ENCODE measurements around the gene RABIF.
"Not testable (repeated sequence)": the region's sequence is repeated elsewhere in the genome, so short reads cannot be mapped to it uniquely, and the experiment has no call there.

Gene RABIF

DNA sequence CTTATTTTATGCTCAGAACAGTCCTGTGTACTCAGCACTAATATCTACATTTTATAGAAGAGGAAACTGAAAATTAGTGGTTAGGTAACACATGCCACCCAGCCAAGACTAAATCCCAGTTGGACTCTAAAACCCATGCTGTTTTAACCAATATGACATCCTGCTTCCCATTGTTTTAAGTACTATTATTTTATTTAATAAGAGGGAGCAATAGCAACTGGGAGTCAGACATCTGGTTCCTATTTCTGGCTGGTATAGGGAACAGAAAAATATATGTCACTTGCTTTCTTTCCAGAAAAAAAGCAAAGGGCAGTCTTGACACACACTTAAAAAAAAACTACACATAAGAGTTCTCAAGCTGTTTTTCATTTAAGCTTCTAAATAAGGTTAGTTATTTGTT lies 26.2 kb upstream of the RABIF start:
- H3K36me3 ChIP-seq (ENCODE audit: control insufficient read depth in 2 of 2, insufficient read depth in 2 of 2, low read length in 2 of 2) = peaks cover 50 to 76% of the 10 kb centered on the region in 2 donors
- no peaks in the 10 kb centered on the region for H3K9me3 ChIP-seq (ENCODE audit: control insufficient read depth in 2 of 2, low read length in 2 of 2)
- no peaks in the 10 kb centered on the region for H3K27me3 ChIP-seq (ENCODE audit: control insufficient read depth in 2 of 2, insufficient read depth in 2 of 2, low read length in 2 of 2)
- H3K9ac ChIP-seq (ENCODE audit: low read depth in 1 of 2, low read length in 2 of 2) = no peak overlapping the region
- peaks cover 0 to 3% of the 10 kb centered on the region in 2 donors for H3K4me1 ChIP-seq (ENCODE audit: control insufficient read depth in 2 of 2, insufficient read depth in 2 of 2, low read length in 2 of 2)
- no peak overlapping the region for H3K4me3 ChIP-seq (ENCODE audit: low read length in 2 of 2)
- H3K27ac ChIP-seq (ENCODE audit: low read depth in 2 of 2, low read length in 2 of 2) = no peak overlapping the region

GRCh38 chr1:202912476-202912875 lies 23.5 kb upstream of the RABIF start:
- H3K9ac ChIP-seq (ENCODE audit: low read depth in 1 of 2, low read length in 2 of 2); H3K27ac ChIP-seq (ENCODE audit: low read depth in 2 of 2, low read length in 2 of 2); H3K4me1 ChIP-seq (ENCODE audit: control insufficient read depth in 2 of 2, insufficient read depth in 2 of 2, low read length in 2 of 2); H3K4me3 ChIP-seq (ENCODE audit: low read length in 2 of 2); H3K9me3 ChIP-seq (ENCODE audit: control insufficient read depth in 2 of 2, low read length in 2 of 2); H3K27me3 ChIP-seq (ENCODE audit: control insufficient read depth in 2 of 2, insufficient read depth in 2 of 2, low read length in 2 of 2): not testable (repeated sequence)
- peaks cover 60 to 77% of the 10 kb centered on the region in 2 donors for H3K36me3 ChIP-seq (ENCODE audit: control insufficient read depth in 2 of 2, insufficient read depth in 2 of 2, low read length in 2 of 2)

DNA sequence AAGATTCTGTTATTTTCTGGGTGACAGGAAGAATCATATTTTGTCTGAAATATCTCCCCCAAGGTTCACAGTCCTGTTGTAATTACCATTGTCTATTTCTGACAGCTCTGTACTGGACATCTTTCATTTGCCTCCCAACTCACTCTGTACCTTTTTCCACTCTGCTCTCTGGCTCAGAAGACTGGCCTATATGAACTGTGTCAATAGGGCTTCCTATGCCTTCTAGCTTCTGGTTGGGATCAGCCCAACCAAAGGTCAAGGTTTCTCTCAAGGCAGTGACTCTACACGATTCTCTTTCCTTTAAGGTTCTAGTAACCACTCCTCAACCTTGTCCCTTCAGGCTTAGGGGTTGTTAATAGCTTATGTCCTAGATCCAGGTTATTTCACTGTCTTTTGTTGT lies 20.5 kb upstream of the RABIF start:
- no peaks in the 10 kb centered on the region for H3K4me1 ChIP-seq (ENCODE audit: control insufficient read depth in 2 of 2, insufficient read depth in 2 of 2, low read length in 2 of 2)
- no peak overlapping the region for H3K9ac ChIP-seq (ENCODE audit: low read depth in 1 of 2, low read length in 2 of 2)
- H3K36me3 ChIP-seq (ENCODE audit: control insufficient read depth in 2 of 2, insufficient read depth in 2 of 2, low read length in 2 of 2) = peaks cover 38 to 65% of the 10 kb centered on the region in 2 donors
- H3K4me3 ChIP-seq (ENCODE audit: low read length in 2 of 2) = no peak overlapping the region
- no peaks in the 10 kb centered on the region for H3K27me3 ChIP-seq (ENCODE audit: control insufficient read depth in 2 of 2, insufficient read depth in 2 of 2, low read length in 2 of 2)
- no peaks in the 10 kb centered on the region for H3K9me3 ChIP-seq (ENCODE audit: control insufficient read depth in 2 of 2, low read length in 2 of 2)
- H3K27ac ChIP-seq (ENCODE audit: low read depth in 2 of 2, low read length in 2 of 2) = no peak overlapping the region

GRCh38 chr1:202908998-202909397 lies 20.0 kb upstream of the RABIF start:
- Histone ChIP-seq H3K9me3 (ENCODE audit: control insufficient read depth in 2 of 2, low read length in 2 of 2) (no peaks in the 10 kb centered on the region), H3K9ac (ENCODE audit: low read depth in 1 of 2, low read length in 2 of 2) (no peak overlapping the region), H3K4me3 (ENCODE audit: low read length in 2 of 2) (no peak overlapping the region), H3K27me3 (ENCODE audit: control insufficient read depth in 2 of 2, insufficient read depth in 2 of 2, low read length in 2 of 2) (no peaks in the 10 kb centered on the region), H3K36me3 (ENCODE audit: control insufficient read depth in 2 of 2, insufficient read depth in 2 of 2, low read length in 2 of 2) (peaks cover 35 to 66% of the 10 kb centered on the region in 2 donors), H3K27ac (ENCODE audit: low read depth in 2 of 2, low read length in 2 of 2) (no peak overlapping the region), H3K4me1 (ENCODE audit: control insufficient read depth in 2 of 2, insufficient read depth in 2 of 2, low read length in 2 of 2) (no peaks in the 10 kb centered on the region)

DNA sequence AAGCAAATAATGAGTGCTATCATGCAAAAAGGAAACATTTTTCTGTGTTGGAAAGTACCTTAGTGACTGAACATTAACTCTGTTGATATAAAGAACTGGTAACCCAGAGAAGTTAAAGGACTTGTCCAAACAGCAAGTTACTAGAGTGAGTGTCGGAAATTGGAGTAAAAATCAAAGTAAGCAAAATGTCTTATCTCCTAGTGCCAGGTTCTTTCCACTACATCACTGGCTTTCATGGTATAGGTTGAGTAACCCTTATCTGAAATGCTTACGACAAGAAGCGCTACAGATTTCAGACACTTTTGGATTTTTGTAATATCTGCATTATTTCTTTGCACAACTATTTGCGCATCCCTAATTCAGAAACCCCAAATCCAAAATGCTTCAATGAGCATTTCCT lies 16.4 kb upstream of the RABIF start:
- Histone ChIP-seq H3K27ac (ENCODE audit: low read depth in 2 of 2, low read length in 2 of 2) (no peak overlapping the region), H3K27me3 (ENCODE audit: control insufficient read depth in 2 of 2, insufficient read depth in 2 of 2, low read length in 2 of 2) (no peaks in the 10 kb centered on the region), H3K36me3 (ENCODE audit: control insufficient read depth in 2 of 2, insufficient read depth in 2 of 2, low read length in 2 of 2) (peaks cover 17 to 41% of the 10 kb centered on the region in 2 donors), H3K9ac (ENCODE audit: low read depth in 1 of 2, low read length in 2 of 2) (no peak overlapping the region), H3K4me3 (ENCODE audit: low read length in 2 of 2) (no peak overlapping the region), H3K4me1 (ENCODE audit: control insufficient read depth in 2 of 2, insufficient read depth in 2 of 2, low read length in 2 of 2) (no peaks in the 10 kb centered on the region), H3K9me3 (ENCODE audit: control insufficient read depth in 2 of 2, low read length in 2 of 2) (no peaks in the 10 kb centered on the region)

GRCh38 chr1:202903808-202904207 lies 14.9 kb upstream of the RABIF start:
- not testable (repeated sequence) for H3K4me3 ChIP-seq (ENCODE audit: low read length in 2 of 2); H3K4me1 ChIP-seq (ENCODE audit: control insufficient read depth in 2 of 2, insufficient read depth in 2 of 2, low read length in 2 of 2); H3K27ac ChIP-seq (ENCODE audit: low read depth in 2 of 2, low read length in 2 of 2); H3K9me3 ChIP-seq (ENCODE audit: control insufficient read depth in 2 of 2, low read length in 2 of 2); H3K27me3 ChIP-seq (ENCODE audit: control insufficient read depth in 2 of 2, insufficient read depth in 2 of 2, low read length in 2 of 2); H3K9ac ChIP-seq (ENCODE audit: low read depth in 1 of 2, low read length in 2 of 2)
- H3K36me3 ChIP-seq (ENCODE audit: control insufficient read depth in 2 of 2, insufficient read depth in 2 of 2, low read length in 2 of 2) = peaks cover 10 to 37% of the 10 kb centered on the region in 2 donors

DNA sequence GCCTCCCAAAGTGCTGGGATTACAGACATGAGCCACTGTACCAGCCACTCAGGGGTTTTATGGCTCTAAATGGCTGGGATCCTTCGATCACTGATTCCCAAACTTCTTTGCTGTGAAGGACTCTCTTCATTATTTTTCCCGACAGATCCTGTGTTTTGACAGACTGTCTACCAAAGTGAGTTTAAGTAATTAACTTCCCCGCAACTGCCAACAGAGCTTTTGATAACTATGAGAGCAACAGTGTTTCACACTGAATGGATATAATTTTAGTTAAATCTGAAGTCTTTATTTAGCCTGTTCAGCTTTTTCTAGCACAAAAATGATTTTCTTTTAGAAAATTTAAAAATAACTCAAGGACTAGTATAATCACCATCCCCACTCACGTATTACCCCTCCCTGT lies 12.6 kb upstream of the RABIF start:
- no peaks in the 10 kb centered on the region for H3K4me1 ChIP-seq (ENCODE audit: control insufficient read depth in 2 of 2, insufficient read depth in 2 of 2, low read length in 2 of 2)
- H3K36me3 ChIP-seq (ENCODE audit: control insufficient read depth in 2 of 2, insufficient read depth in 2 of 2, low read length in 2 of 2) = peaks cover 12 to 36% of the 10 kb centered on the region in 2 donors
- no peaks in the 10 kb centered on the region for H3K27me3 ChIP-seq (ENCODE audit: control insufficient read depth in 2 of 2, insufficient read depth in 2 of 2, low read length in 2 of 2)
- H3K27ac ChIP-seq (ENCODE audit: low read depth in 2 of 2, low read length in 2 of 2) = no peak overlapping the region
- no peaks in the 10 kb centered on the region for H3K9me3 ChIP-seq (ENCODE audit: control insufficient read depth in 2 of 2, low read length in 2 of 2)
- H3K4me3 ChIP-seq (ENCODE audit: low read length in 2 of 2) = no peak overlapping the region
- H3K9ac ChIP-seq (ENCODE audit: low read depth in 1 of 2, low read length in 2 of 2) = no peak overlapping the region

DNA sequence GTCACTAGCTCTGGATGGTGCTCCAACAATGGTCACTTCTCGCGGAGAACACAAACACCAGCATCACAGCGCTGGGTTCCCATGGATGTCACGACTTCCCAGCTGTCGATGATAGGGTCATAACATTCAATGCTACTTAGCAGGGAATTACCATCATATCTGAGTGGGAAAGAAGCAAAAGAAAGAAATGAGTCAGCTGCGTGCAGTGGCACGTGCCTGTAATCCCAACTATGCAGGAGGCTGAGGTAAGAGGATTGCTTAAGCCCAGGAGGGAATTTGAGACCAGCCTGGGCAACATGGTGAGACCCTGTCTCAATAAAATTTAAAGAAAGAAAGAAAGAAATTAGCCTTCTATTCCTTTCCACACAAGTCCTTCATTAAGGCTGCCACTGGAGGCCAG lies 3.6 kb upstream of the RABIF start:
- H3K4me3 ChIP-seq (ENCODE audit: low read length in 2 of 2) = no peak overlapping the region
- H3K27ac ChIP-seq (ENCODE audit: low read depth in 2 of 2, low read length in 2 of 2) = no peak overlapping the region
- no peak overlapping the region for H3K9ac ChIP-seq (ENCODE audit: low read depth in 1 of 2, low read length in 2 of 2)
- H3K9me3 ChIP-seq (ENCODE audit: control insufficient read depth in 2 of 2, low read length in 2 of 2) = no peaks in the 10 kb centered on the region
- H3K27me3 ChIP-seq (ENCODE audit: control insufficient read depth in 2 of 2, insufficient read depth in 2 of 2, low read length in 2 of 2) = no peaks in the 10 kb centered on the region
- peaks cover 48 to 54% of the 10 kb centered on the region in 2 donors for H3K36me3 ChIP-seq (ENCODE audit: control insufficient read depth in 2 of 2, insufficient read depth in 2 of 2, low read length in 2 of 2)
- H3K4me1 ChIP-seq (ENCODE audit: control insufficient read depth in 2 of 2, insufficient read depth in 2 of 2, low read length in 2 of 2) = peaks cover 8 to 11% of the 10 kb centered on the region in 2 donors

GRCh38 chr1:202890392-202890791 lies 1.4 kb upstream of the RABIF start:
- Histone ChIP-seq H3K27me3 (ENCODE audit: control insufficient read depth in 2 of 2, insufficient read depth in 2 of 2, low read length in 2 of 2) (no peaks in the 10 kb centered on the region), H3K9me3 (ENCODE audit: control insufficient read depth in 2 of 2, low read length in 2 of 2) (no peaks in the 10 kb centered on the region), H3K4me1 (ENCODE audit: control insufficient read depth in 2 of 2, insufficient read depth in 2 of 2, low read length in 2 of 2) (peaks cover 8 to 11% of the 10 kb centered on the region in 2 donors), H3K27ac (ENCODE audit: low read depth in 2 of 2, low read length in 2 of 2) (no peak overlapping the region), H3K36me3 (ENCODE audit: control insufficient read depth in 2 of 2, insufficient read depth in 2 of 2, low read length in 2 of 2) (peaks cover 35 to 36% of the 10 kb centered on the region in 2 donors), H3K9ac (ENCODE audit: low read depth in 1 of 2, low read length in 2 of 2) (no peak overlapping the region), H3K4me3 (ENCODE audit: low read length in 2 of 2) (no peak overlapping the region)

GRCh38 chr1:202888221-202888530 lies 773 bp downstream of the RABIF start:
- H3K9ac ChIP-seq (ENCODE audit: low read depth in 1 of 2, low read length in 2 of 2) = peak overlapping the region; percentile 91 to 94
- H3K36me3 ChIP-seq (ENCODE audit: control insufficient read depth in 2 of 2, insufficient read depth in 2 of 2, low read length in 2 of 2) = peaks cover 17 to 26% of the 10 kb centered on the region in 2 donors

GRCh38 chr1:202880961-202881460 lies 7.9 kb downstream of the RABIF start:
- no peak overlapping the region for H3K27ac ChIP-seq (ENCODE audit: low read depth in 2 of 2, low read length in 2 of 2)
- H3K36me3 ChIP-seq (ENCODE audit: control insufficient read depth in 2 of 2, insufficient read depth in 2 of 2, low read length in 2 of 2) = peaks cover 12 to 21% of the 10 kb centered on the region in 2 donors
- no peaks in the 10 kb centered on the region for H3K27me3 ChIP-seq (ENCODE audit: control insufficient read depth in 2 of 2, insufficient read depth in 2 of 2, low read length in 2 of 2)
- peaks cover 3 to 6% of the 10 kb centered on the region in 2 donors for H3K4me1 ChIP-seq (ENCODE audit: control insufficient read depth in 2 of 2, insufficient read depth in 2 of 2, low read length in 2 of 2)
- H3K4me3 ChIP-seq (ENCODE audit: low read length in 2 of 2) = no peak overlapping the region
- H3K9ac ChIP-seq (ENCODE audit: low read depth in 1 of 2, low read length in 2 of 2) = no peak overlapping the region
- no peaks in the 10 kb centered on the region for H3K9me3 ChIP-seq (ENCODE audit: control insufficient read depth in 2 of 2, low read length in 2 of 2)

More at GRCh38 chr1:202888221-202888530, 773 bp downstream of the RABIF start:
- Histone ChIP-seq H3K27ac (ENCODE audit: low read depth in 2 of 2, low read length in 2 of 2) (peak overlapping the region; percentile 98 to 99), H3K4me1 (ENCODE audit: control insufficient read depth in 2 of 2, insufficient read depth in 2 of 2, low read length in 2 of 2) (peaks cover 8 to 11% of the 10 kb centered on the region in 2 donors), H3K9me3 (ENCODE audit: control insufficient read depth in 2 of 2, low read length in 2 of 2) (no peaks in the 10 kb centered on the region), H3K27me3 (ENCODE audit: control insufficient read depth in 2 of 2, insufficient read depth in 2 of 2, low read length in 2 of 2) (no peaks in the 10 kb centered on the region), H3K4me3 (ENCODE audit: low read length in 2 of 2) (peak overlapping the region; percentile 93 to 96)
